Pulmonary artery endothelial cell (primary cell): Measurements from ENCODE around the gene LSM14A. TPM values are rescaled to one million over a fixed set of nuclear protein-coding genes. Genes with fewer than 3 reads are reported as not detected.
A peak's percentile ranks its signal among the peaks of the same experiment; 100 is the strongest.

ENCODE experiments used
- DNase-seq: peaks from one replicate; pipeline ENCODE4 v3.0.0-alpha.2; 2011; ENCODE audit warnings: low read depth, low spot score
- total RNA-seq: library from RNA; depleted of rRNA; stranded (reverse); fragments of >200 nt; gene quantifications from 2 replicates; pipeline ENCODE4 v1.2.3, GENCODE V29; 2014

Gene LSM14A
- total RNA-seq, 1 donor from 2014 or later, result 144 TPM

DNA sequence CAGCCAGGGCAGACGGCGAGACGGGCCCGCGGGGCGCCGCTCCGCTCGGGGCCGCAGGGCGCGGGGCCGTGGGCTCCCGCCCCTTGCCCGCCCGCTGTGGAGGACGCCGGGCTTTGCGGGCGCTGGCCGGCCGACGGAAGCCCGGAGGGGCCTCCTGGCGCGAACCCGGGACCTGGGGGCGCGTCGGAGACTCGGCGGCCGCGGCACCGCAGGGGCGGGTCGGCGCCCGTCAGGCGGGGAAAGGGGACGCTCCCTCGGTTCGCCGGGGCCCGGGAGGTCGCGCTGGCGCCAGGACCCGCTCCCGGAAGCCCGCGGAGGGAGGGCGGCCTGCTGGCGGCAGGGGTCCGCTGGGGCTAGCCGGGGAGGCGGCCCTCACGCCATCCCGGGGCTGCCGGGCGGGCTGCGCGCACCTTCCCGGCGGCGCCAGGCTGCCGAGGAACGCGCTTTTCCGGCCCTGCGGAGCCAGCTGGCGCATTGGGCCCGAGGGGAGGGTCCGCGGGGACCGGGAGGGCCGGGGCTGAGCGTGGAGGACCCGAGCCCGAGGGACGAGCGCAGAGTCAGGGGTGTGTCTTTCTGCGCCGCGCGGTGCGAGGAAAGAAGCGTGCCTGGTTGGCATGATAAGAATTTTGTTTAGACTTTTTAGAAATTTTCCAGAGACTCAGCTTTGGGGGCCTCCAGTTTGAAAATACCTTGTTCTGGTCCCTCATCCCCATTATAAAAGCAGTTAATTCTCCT lies 82.6 kb downstream of the LSM14A start:
- no peak for DNase-seq

DNA sequence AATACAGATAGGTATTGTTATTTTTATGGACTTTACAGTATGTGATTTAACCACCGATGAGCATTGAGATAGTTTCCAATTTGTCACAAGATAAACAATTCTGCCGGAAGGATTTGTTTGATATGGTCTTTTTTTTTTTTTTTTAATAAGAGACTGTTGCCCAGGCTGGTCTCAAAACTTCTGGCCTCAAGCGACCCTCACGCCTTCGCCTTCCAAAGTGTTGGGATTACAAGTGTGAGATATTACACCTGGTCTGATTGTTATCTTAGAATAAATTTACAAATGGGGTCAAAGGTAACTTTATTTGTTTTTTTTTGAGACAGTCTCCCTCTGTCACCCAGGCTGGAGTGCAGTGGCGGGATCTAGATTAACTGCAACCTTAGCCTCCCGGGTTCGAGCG lies 83.2 kb downstream of the LSM14A start:
- no peak for DNase-seq

DNA sequence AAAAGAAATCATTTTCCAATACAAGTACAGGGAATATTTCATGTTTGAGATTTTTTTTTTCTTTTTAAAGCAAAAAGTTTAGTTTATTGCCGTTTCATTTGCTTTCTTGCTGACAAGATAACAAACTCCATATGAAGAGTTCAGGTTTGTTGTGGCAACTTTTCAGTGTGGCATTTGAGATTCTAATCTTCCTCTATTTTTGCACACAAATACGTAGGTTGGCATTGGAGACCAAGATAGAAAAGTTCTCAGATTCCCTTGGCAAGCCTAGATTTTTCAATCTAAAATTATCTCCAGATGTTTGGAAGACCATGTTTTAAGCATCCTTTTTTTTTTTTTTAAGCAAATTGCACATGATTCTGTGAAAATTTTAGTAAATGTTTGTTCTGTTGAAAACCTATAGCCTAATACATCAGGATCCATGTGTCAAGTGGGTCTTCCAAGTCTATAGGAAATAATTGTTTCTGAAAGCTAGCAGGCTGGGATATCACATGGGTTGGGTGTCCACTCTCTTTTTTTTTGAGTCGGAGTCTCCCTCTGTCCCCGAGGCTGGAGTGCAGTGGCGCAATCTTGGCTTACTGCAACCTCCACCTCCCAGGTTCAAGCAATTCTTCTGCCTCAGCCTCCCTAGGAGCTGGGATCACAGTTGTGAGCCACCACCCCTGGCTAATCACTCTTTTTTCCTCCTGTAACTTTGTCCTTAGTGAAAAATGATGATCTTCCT lies 84.7 kb downstream of the LSM14A start:
- no peak for DNase-seq

DNA sequence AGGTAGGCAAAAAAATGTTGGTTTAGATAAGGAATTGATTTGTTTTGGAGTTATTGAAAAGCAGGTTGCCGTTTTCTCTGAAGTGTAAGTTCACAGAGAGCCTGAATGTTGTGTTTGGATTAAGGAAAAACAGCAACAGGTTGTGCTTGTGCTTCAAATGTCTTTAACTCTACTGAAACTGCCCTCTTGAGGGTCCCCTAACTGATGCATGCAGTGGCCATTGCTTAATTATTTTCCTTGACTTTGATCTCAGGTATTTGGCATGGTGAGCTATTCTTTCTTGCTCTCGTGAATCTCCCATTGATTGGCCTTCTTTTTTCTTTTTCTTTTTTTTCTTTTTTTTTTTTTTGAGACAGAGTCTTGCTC lies 85.2 kb downstream of the LSM14A start:
- no peak for DNase-seq

DNA sequence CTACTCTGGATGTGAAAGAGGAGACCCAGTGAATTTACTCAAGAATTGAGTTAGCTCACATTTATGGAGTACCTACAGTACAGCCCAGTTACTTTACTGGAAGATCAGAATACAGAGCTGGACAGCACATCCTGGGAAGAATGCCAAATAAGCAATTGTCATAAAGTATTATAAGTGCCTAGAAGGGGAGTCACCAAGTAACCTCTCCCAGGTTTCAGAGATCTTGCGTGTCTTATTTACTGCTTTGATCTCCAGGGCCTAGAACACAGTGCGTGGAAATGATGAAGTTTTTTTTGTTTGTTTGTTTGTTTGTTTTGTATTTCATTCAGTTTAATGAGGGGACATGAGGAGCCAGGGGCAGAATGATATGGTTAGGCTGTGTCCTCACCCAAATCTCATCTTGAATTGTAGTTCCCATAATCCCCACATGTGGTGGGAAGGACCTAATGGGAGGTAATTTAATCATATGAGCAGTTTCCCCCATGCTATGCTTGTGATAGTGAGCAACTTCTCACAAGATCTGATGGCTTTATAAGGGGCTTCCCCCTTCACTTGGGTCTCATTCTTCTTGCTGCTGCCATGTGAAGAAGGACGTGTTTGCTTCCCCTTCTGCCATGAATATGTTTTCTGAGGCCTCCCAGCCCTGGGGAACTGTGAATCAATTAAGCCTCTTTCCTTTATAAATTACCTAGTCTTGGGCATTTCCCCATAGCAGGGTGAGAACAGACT lies 87.2 kb downstream of the LSM14A start:
- no peak for DNase-seq

DNA sequence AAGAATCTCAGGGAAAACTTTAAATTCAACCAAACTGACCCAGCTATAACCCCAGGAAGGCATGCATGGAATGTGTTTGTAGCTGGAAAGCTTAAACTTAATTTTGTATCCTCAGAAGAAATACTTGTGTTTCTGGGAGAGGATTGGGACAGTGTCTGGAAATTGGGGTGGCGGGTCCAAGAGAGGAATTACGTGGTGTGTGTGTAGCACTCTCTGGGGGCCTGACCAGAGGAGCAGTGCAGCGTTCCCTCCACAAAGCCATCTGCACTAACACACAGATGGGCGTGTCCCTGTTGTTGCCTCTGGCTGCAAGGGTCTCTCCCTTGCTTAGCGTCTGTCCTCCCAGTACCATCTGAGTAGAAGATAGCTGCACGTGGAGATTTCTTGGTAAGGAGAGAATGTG lies 88.5 kb downstream of the LSM14A start:
- no peak for DNase-seq

DNA sequence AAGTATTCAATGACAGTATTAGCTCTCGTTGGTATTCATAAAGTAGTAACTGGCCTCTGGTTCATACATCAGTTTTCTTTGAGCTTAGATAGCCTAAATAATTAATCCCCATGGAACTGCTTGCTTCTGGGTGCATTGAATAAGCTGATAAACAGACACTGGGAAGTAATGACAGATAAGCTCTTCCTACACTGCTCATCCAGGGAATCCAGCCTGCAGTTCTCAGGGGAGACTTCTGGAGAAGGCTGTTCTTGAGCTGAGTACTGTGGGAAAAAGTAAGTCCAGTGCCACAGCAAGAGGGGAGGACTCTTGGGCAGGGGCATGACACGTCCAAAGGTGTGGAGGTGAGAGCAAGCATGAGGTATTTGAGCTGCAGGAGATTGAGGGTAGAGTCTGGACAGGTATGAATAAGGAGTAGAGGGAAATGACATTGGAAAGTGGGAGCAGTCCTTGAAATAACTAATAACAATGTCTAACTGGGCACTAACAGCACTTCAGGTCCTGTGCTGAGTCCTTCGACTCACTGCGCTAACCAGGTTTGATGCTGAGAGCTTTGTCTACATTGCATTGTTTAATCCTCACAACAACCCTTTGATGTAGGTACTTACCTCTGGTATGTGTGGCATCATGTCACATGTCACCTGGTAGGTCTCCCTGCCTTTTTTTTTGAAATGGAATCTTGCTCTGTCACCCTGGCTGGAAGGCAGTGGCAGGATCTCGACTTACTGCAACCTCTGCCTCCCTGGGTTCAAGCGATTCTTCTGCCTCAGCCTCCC lies 89.2 kb downstream of the LSM14A start:
- DNase-seq, result no peak

DNA sequence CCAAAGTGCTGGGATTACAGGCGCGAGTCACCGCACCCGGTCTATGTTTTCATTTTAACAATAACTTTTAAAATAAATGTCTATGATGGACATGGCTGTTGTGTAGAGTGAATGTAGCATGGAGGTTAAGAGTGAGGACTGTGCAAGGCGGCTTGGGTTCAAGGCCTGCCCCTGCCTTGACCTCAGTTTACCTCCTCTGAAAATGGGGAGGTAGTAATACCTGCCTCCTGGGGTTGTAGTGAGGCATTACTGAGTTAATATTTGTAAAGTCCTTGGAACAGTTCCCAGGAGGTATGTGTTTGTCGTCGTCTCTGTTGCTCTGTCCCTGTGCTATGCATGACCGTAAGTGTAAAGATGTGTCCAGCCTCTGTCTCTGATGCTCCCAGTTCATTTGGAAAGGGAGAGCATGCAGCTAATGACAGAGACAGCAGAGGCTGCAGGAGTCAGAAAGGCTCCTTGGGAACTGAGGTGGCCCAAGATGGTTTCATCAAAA lies 91.5 kb downstream of the LSM14A start:
- DNase-seq, result no peak

DNA sequence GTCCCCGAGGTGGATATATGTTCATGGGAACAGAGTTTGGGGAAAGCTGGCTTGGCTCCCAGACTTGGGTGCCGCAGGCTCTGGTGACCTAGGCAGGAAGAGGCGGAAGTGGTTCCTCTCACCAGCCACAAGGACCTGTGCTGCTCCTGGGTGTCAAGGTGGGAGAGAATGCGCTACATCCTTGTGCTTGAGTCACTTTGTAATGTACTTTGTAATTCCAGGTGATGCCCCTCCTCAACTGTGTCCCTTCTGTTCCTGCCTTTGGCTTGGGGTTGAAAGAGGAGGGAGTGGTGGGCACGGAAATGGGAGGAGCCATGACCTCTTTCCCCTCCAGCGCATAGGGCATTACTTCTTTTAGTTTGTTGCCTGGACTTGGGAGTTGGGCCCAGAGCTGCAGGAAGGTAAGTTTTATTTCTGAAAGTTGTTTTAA lies 92.9 kb downstream of the LSM14A start:
- no peak for DNase-seq

DNA sequence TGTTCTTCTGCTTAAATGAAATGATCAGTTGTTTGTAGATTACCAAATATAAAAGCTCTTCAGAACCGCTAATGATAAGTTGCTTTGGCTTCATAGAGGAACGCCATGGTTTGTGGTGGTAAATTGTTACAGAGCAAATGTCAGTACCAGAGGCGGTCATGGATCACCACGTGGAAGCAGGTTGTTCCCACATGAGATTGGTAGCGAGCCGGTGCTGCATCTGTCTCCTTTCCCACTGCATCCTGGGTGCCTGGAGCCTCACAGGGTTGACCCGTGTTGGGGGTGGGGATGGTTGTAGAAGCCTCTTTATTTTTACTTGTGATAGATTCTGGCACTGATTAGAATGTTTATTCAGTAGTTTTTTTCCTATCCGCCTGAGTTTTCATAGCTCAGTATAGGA lies 96.8 kb downstream of the LSM14A start:
- DNase-seq, result no peak

DNA sequence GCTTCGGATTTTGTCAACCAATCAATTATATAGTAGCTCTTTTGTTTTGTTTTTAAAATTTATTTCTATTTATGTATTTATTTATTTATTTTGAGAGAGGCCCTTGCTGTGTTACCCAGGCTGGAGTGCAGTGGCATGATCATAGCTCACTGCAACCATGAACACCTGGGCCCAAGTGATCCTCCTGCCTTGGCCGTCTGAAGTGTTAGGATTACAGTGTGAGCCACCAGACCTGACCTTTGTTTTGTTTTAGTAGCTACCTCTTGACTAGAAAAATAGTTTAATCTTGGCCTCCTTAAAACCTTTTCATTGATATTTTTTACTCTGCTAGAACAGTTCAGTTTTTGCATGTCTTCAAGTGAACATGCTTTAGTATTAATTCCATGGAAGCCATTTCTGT lies 97.2 kb downstream of the LSM14A start:
- no peak for DNase-seq

DNA sequence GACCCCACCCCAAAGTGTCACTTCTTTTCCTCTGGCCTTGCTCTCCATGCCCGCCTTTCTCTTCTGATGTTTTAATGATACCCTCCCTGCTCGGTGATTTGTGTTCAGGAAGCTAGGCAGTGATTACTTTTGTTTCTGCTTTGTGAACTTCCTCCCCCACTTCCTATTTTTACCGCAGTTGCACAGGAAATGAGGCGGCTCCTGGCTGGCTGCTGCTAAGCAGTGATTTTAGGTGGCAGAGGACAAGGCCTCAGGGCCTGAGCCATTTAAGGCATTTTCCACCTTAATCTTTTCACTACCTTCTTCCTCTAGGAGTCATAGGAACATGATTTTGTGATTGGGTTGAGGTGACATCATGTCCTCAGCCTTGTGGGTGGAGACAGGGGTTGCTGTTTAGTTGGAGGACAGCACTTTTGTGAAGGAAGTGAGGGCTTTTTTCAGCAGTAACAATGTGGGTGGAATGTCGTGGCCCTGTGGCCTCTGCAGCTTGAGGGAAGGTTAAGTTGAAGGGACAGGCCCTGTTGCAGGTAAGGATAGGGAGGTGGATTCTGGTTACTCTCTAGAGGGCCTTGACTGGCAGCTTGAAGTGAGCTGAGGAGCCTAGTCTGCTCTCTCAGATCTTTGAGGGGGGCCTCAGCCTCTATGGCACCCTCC lies 97.8 kb downstream of the LSM14A start:
- peak; percentile 97 for DNase-seq

DNA sequence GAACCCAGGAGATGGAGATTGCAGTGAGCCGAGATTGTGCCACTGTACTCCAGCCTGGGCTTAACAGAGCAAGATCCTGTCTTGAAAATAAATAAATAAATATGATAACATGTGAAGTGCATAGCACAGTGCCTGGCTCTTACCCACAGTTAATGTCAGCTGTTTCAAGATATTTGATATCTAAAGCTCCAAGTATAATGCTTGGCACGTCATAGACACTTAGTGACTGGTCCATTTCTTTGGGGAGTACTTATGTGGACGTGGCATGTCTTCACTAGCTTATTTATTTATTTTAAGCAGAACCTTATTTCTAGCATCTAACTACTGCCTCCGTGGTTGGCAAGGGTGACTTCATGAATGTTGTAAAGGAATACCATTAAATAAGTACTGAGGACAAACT lies 100.8 kb downstream of the LSM14A start:
- DNase-seq, result no peak

DNA sequence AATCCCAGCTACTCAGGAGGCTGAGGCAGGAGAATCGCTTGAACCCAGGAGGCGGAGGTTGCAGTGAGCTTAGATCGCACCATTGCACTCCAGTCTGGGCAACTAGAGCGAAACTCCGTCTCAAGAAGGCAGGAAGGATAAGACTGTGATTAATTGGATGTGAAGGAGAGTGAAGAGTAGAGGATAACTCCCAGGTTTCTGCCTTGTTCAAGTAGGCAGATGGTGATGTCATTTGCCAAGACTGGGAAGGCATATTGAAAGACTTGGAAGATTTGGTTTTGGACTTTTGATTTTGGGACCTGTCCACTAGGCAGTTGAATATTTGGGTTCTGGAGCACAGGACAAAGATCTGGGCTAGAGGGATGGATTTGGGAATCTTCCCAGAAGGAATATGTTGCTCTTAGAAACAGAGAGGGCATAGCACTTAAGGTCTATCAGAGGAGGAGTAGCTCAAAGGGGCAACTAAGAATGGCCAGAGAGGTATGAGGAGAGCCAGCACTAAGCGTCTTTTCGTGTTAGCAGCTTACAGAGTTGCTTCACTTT lies 102.1 kb downstream of the LSM14A start:
- no peak for DNase-seq

DNA sequence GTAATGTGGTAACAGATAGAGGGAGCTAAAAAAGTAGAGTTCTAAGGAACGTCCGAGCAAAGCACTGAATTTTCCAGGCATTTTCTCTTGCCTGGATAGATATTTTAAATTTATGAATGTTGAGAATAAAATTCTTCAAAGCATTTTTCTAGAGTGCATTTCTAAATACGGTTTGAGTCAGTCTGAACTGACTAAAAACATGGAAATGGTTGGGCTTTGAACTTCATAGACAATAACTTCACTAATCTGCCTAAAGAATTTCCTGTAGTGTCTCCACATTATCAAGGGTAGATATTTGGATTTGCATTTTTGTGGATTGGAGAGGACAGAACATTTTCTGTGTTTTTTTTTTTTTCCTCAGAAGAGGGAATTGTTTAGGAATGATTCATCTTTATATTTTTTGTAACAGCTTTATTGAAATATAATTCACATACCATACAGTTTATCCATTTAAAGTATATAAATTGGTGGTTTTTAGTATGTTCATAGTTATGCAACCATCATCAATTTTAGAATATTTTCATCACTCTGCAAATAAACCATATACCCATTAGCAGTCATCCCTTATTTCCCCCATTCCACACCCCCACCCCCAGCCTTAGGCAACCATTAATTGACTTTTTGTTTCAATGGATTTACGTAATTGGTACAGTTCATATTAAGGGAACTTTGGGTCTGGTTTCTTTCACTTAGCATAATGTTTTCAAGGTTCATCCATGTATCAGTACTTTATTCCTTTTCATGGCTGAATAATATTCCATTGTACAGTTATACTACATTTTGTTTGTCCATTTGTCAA lies 102.7 kb downstream of the LSM14A start:
- peak; percentile 30 for DNase-seq

DNA sequence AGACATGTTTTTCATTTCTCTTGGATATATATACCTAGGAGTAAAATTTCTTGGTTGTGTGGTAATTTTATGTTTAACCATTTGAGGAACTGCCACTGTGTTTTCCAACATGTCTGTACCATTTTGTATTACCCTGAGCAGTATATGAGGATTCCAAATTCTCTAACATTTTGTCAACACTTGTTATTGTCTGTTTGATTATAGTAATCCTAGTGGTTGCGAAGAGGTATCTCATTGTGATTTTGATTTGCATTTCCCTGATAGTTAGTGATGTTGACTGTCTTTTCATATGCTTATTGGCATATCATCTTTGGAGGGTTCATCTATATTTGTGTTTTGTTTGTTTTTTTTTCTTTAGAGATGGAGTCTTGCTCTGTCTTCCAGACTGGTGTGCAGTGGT lies 103.4 kb downstream of the LSM14A start:
- no peak for DNase-seq

DNA sequence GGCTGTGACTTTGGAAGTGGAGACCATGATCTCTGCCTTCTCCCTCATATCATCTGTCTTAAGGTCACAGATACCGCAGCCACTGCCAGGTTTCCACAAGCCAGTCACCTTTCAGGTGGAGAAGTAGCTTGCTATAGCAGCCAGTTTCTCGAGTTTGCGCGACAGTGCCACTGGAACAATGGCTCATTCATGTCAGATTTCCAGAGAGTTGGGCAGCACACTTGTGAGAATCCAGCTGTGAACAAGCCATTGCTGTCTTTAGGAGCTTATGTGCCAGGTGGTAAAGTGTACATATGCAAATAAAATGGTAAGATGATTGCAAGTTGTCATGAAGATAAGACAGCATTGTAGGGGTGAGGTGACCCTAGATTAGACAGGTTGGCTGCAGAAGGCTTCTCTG lies 104.3 kb downstream of the LSM14A start:
- no peak for DNase-seq

DNA sequence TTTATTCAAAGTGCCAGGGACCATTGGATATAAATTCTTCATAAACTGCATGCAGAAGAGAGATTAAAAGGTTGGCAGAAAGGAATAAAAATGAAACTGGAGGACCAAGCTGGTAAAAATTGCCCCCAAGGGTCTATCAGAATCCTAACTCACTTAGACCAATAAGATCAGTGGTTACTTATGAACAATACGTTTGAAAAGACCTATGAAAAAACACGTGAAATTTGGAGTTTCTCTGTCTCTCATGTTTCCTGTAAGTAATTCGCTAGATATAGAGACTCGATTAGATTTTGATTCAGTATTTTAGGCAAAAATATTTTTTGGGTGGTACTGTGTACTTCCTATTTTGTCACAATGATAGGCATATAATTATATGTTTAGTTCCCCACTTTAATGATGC lies 104.9 kb downstream of the LSM14A start:
- no peak for DNase-seq

DNA sequence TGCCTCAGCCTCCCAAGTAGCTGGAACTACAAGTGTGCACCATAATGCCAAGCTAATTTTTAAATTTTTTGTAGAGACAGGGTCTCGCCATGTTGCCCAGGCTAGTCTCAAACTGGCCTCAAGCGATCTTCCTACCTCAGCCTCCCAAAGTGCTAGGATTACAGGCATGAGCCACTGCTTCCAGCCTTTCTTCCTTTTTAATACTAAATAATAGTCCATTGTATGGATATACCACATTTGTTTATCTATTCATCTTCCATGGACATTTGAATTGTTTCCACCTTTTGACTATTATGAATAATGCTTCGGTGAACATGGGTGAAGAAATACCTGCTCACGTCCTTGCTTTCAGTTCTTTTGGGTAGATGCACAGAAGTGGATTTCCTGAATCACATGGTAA lies 106.5 kb downstream of the LSM14A start:
- DNase-seq, result no peak
